ENCODE data around the gene SPATA16.
A peak's percentile ranks its signal among the peaks of the same experiment; 100 is the strongest.
"Not testable (repeated sequence)": the region's sequence is repeated elsewhere in the genome, so short reads cannot be mapped to it uniquely, and the experiment has no call there.

The SPATA16 gene

DNA sequence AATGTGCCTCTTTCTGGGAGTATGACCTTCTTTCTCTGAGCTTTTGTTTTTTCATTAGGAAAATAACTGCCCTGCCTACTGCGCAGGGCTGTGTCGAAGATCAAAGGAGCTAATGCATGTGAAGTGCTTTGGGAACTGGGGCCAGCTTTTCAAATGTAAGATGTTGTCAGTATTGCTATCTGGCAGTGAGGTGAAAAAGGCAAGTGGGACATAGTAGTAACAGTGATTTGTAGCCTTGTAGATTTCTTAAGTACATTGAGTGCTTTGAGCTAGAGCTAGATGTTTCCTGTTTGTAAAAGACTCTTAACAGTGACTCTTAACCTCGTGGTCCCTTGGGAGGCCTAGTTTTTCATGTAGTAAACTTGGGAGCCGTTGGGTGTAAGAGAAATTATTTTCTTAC lies 264.0 kb downstream of the SPATA16 start:
- no peak for DNase-seq (ENCODE audit: low spot score)

GRCh38 chr3:172876297-172876696 lies 264.7 kb downstream of the SPATA16 start:
- DNase-seq (ENCODE audit: low spot score), result no peak

DNA sequence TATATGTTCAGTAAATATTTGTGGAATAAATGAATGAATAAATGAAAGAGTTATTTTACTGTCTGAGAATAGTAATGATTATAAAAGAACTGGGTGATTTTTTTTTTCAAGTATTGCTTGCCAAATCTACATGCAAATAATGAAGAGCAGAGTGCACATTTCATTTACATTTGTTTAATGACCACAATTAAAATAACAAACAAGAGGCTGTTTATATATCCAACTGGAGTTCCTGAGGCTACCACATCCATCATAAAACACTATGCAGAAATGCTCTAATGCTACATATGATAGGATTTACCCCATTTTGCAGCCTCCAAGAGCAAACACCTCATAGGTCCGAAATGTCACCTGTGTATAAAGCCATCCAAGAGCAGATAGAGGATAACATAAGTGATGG lies 266.0 kb downstream of the SPATA16 start:
- no peak for DNase-seq (ENCODE audit: low spot score)

DNA sequence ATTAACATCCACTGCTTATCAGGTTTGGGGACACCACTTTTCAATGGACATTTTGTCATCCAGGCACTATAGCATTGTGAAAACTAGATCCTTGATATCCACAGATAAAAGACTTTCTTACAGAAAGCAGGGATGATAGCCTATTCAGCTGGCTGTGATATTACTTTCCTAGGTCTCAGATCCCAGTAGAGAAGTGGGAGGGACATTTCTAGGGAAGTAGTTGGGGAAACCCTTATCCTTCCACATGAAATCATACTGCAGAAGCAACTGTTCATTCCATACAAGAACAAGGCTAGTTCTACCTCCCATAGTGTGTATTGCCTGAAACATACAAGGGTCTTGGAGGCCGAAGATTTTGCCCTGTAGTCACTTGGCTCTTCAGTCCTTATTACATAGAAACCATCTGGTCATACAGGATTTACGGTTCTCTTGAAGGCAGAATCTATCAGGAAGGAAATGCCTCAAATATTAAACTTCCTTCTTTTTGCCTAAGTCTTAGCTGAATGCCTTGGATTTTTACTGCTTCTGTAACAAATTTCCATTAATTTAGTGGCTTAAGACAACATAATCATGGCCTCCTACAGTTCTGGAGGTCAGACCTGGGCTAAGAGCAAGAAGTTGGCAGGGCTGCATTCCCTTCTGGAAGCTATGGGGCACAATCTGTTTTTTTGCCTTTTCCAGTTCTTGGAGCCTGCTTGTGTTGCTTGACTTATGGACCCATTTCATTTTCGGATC lies 271.1 kb downstream of the SPATA16 start:
- no peak for DNase-seq (ENCODE audit: low spot score)

- no peak for DNase-seq (ENCODE audit: low spot score)
Measured at GRCh38 chr3:172869368-172869771, 271.7 kb downstream of the SPATA16 start.

DNA sequence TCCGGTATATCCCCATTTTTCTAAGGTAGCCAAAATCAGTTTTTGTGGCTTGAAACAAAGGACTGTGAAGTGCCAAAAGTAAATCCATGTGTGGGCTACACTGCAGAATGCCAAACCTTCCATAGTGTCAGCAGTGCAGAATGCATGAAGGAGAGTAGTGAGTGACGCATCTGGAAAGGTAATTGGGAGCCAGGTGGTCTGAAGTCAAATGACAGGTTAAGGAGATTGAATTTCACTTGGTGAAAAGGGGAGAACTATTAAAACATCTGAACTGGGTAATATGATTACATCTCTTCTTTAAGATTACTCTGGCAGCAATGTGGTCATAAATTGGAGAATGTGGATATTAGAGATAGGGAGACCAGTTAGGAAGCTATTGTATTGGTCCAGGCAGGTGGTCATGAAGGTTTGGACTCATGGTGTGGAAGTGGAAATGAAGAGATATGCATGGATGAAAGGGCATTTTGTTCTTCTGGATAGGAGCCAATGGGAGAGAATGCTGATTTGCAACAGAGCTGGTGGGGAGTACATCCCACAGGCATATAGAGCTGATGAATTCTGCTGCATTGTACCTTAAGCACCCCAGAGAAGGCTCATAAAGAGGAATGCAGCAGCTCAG lies 272.3 kb downstream of the SPATA16 start:
- no peak for DNase-seq (ENCODE audit: low spot score)

GRCh38 chr3:172866726-172867350 lies 274.2 kb downstream of the SPATA16 start:
- not testable (repeated sequence) for DNase-seq (ENCODE audit: low spot score)

- no peak for DNase-seq (ENCODE audit: low spot score)
Measured at GRCh38 chr3:172859041-172859440, 282.0 kb downstream of the SPATA16 start.

- DNase-seq (ENCODE audit: low spot score), result no peak
Measured at GRCh38 chr3:172856795-172857742, 284.0 kb downstream of the SPATA16 start.

- DNase-seq (ENCODE audit: low spot score), result no peak
Measured at GRCh38 chr3:172855037-172855436, 286.0 kb downstream of the SPATA16 start.

- peak; percentile 63 for DNase-seq (ENCODE audit: low spot score)
Measured at GRCh38 chr3:172853921-172854666, 286.9 kb downstream of the SPATA16 start.

- no peak for DNase-seq (ENCODE audit: low spot score)
Measured at GRCh38 chr3:172853005-172853404, 288.0 kb downstream of the SPATA16 start.

DNA sequence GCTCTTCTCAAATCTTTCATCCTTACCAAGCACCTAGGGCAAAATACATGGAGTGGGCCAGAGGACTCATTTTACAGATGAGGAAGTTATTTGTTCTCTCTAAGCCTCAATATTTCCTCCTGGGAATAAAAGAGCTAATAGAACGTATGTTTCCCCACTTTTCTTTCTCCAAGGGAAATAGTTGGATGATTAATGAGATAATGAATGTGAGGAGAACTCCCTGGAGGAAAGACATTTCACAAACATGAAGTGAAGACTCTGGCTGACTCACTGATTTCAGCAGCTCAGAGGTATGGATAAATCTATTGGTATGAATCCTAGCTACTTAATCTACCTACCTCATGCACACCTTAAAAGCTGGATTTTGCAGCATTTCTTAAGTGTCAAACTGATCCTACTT lies 292.1 kb downstream of the SPATA16 start:
- no peak for DNase-seq (ENCODE audit: low spot score)

- no peak for DNase-seq (ENCODE audit: low spot score)
Measured at GRCh38 chr3:172847292-172847691, 293.7 kb downstream of the SPATA16 start.

DNA sequence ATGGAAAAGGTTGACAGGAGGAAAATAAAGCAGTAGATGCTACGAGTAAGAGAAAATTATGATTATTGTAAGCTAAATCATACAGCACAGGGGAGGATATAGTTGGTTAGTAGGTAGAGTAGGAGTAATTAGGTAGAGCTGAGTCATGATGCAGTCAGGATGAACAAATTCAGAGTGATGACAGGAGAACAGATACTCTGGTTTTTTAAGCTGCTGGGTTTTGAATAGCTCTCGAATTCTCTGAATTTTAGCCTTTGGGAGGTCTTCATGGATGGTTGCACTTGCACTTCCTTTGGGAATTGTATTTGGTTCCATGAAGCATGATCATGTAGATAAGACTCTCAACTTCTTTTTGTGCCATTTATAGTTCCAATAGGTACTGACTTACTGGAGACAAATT lies 294.3 kb downstream of the SPATA16 start:
- no peak for DNase-seq (ENCODE audit: low spot score)

GRCh38 chr3:172846103-172846561 lies 294.9 kb downstream of the SPATA16 start:
- no peak for DNase-seq (ENCODE audit: low spot score)

GRCh38 chr3:172844428-172844827 lies 296.6 kb downstream of the SPATA16 start:
- no peak for DNase-seq (ENCODE audit: low spot score)

DNA sequence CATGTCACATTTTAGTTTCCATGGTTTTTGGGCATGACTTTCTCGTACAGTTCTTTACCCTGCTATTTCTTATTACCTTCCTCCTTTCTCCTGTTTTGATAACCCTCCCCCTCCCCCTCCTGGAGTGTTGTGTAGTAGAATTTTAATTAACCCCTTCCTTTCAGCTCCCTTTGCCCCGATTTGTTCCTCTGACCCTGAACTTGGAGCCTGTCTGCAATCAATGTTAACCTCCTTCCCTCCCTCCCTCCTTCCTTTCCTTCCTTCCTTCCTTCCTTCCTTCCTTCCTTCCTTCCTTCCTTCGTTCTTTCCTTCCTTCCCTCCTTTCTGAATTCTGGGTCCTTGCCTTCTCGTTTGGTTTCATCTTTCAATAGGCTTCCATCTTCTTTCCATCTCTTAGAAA lies 300.1 kb downstream of the SPATA16 start:
- no peak for DNase-seq (ENCODE audit: low spot score)

DNA sequence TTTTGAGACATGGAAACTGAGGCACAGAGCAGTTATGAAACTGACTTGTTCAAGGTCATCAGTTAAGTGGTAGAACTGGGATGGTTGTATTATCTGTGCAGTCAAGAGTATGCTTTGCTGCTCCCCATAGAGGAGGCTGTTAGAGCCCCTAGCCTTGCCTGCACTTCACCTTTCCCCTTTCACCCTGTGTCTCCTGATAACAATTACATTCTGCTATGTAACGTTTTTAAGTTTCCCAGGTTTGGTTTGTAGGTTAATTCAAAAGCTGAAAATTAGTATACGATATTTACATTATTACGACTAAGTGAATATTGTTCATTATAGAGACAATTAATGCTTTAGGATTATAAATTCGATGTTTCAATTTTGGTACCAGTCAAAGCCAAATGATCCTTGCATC lies 300.6 kb downstream of the SPATA16 start:
- DNase-seq (ENCODE audit: low spot score), result no peak

DNA sequence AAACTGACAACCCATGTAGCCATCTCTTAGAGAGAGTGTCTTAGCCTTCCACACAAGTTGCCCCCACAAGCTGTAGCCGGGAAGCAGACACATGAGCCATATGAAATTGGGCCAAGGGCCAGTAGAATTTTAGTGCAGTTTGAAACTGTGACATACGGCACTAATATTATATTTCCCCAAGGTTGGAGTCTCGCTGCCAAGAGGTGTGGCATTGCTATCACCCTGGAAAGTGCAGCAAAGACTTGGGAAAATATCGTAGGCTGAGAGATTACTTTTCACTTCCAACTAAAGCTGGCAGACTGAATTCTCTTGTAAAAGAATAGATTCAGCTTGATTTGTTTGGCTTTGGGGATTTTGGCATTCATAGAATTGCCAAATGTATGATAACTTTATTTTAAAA lies 301.4 kb downstream of the SPATA16 start:
- no peak for DNase-seq (ENCODE audit: low spot score)
